ENCODE measurements around the gene GRK5.
A peak's percentile ranks its signal among the peaks of the same experiment; 100 is the strongest.

GRCh38 chr10:119416855-119417254 is 209.5 kb downstream of the GRK5 start:
- TF ChIP-seq POLR2A (IDR thresholded peaks at IDR 0.05) (no peak), CTCF (IDR thresholded peaks at IDR 0.05) (peak; percentile 43 to 82 (median 76))

Measured in Peyer's patch (tissue), 4 donors.